IMR-90 (cell line): ENCODE data around the gene PLCB4. TPM values are rescaled to one million over a fixed set of nuclear protein-coding genes. Genes with fewer than 3 reads are reported as not detected.

Experiments
- ATAC-seq: fragments of 200-7000 bp; cut with Tn5 transposase; 2 replicates; pipeline ENCODE4 v1.9.1; 2020; ENCODE audit warnings: low read depth, mild to moderate bottlenecking, moderate library complexity
- BruUV-seq: library from RNA; stranded (reverse); fragments of 400-500 nt; replicated peaks from 2 replicates; lab custom pipeline; 2021; lab: Mats Ljungman, UMichigan
- CTCF ChIA-PET: fragments of 300-600 bp; formaldehyde crosslinking; extraction: SDS; loops from one replicate; lab custom pipeline; 2021; ENCODE audit warnings: antibody characterized with exemption; lab: Yijun Ruan, JAX
- POLR2A ChIA-PET: fragments of 300-600 bp; sonication (Branson Sonifier 250); formaldehyde crosslinking; loops from one replicate; lab custom pipeline; 2022; ENCODE audit warnings: antibody characterized with exemption; ENCODE audit not compliant: unreplicated experiment; lab: Charles Lee
- DNase-seq: peaks from one replicate; pipeline ENCODE4 v3.0.0; 2013
- H2AFZ ChIP-seq: replicated peaks from 2 replicates; pipeline ENCODE3; 2013; ENCODE audit warnings: low read length, mild to moderate bottlenecking; ENCODE audit not compliant: poor library complexity
- H2AK5ac ChIP-seq: 2 replicates; pipeline ENCODE4 v1.6.1; 2013; ENCODE audit warnings: low read depth, low read length, inconsistent platforms
- H2AK9ac ChIP-seq: replicated peaks from 2 replicates; pipeline ENCODE3; 2013; ENCODE audit warnings: mild to moderate bottlenecking, low read depth, low read length, moderate library complexity; ENCODE audit not compliant: poor library complexity
- H2BK120ac ChIP-seq: 2 replicates; pipeline ENCODE4 v1.6.1; 2013; ENCODE audit warnings: low read depth, low read length, inconsistent platforms
- H2BK15ac ChIP-seq: 3 replicates; pipeline ENCODE4 v1.6.1; 2013; ENCODE audit warnings: low read depth, low read length, inconsistent platforms
- H2BK20ac ChIP-seq: 2 replicates; pipeline ENCODE4 v1.6.1; 2013; ENCODE audit warnings: low read depth, mild to moderate bottlenecking, inconsistent platforms, low read length, moderate library complexity
- H2BK5ac ChIP-seq: 2 replicates; pipeline ENCODE4 v1.6.1; 2013; ENCODE audit warnings: mild to moderate bottlenecking, low read depth, low read length, inconsistent platforms; ENCODE audit not compliant: poor library complexity, severe bottlenecking
- H3K14ac ChIP-seq: replicated peaks from 2 replicates; pipeline ENCODE4 v1.6.1; 2013; ENCODE audit warnings: low read depth, low read length, inconsistent platforms
- H3K18ac ChIP-seq: 2 replicates; pipeline ENCODE4 v1.6.1; 2013; ENCODE audit warnings: low read depth, low read length, control low read depth
- H3K23ac ChIP-seq: 2 replicates; pipeline ENCODE4 v1.6.1; 2013; ENCODE audit warnings: low read depth, low read length, inconsistent platforms
- H3K27ac ChIP-seq: 2 replicates; pipeline ENCODE4 v1.5.1; 2013; ENCODE audit warnings: mild to moderate bottlenecking, control low read depth, low read length; ENCODE audit not compliant: insufficient read depth
- H3K27me3 ChIP-seq: 2 replicates; pipeline ENCODE4 v1.6.1; 2013; ENCODE audit warnings: low read length; ENCODE audit not compliant: control insufficient read depth, insufficient read depth
- H3K36me3 ChIP-seq: 2 replicates; pipeline ENCODE4 v1.6.1; 2013; ENCODE audit warnings: low read length, mixed read lengths; ENCODE audit not compliant: control insufficient read depth, insufficient read depth
- H3K4ac ChIP-seq: 2 replicates; pipeline ENCODE4 v1.6.1; 2013; ENCODE audit warnings: low read depth, low read length, inconsistent platforms
- H3K4me1 ChIP-seq: 2 replicates; pipeline ENCODE4 v1.6.1; 2013; ENCODE audit warnings: low read length, mixed read lengths; ENCODE audit not compliant: control insufficient read depth, insufficient read depth
- H3K4me2 ChIP-seq: 2 replicates; pipeline ENCODE4 v1.6.1; 2013; ENCODE audit warnings: low read depth, mild to moderate bottlenecking, control low read depth, low read length, moderate library complexity
- H3K4me3 ChIP-seq: 2 replicates; pipeline ENCODE4 v1.5.1; 2013; ENCODE audit warnings: low read depth, mild to moderate bottlenecking, control low read depth, low read length, moderate library complexity; ENCODE audit not compliant: insufficient read depth
- H3K56ac ChIP-seq: 2 replicates; pipeline ENCODE4 v1.6.1; 2013; ENCODE audit warnings: low read length, inconsistent platforms; ENCODE audit not compliant: insufficient read depth; ENCODE audit errors: extremely low read depth
- H3K79me1 ChIP-seq, 2 experiments: 2 replicates each; pipeline ENCODE4 v1.6.1; 2013; ENCODE audit warnings: low read length in 2 of 2, inconsistent platforms in 1 of 2, low read depth in 1 of 2
- H3K9ac ChIP-seq: 2 replicates; pipeline ENCODE4 v1.6.1; 2013; ENCODE audit warnings: low read depth, low read length, control low read depth
- H3K9me1 ChIP-seq: 2 replicates; pipeline ENCODE4 v1.6.1; 2013; ENCODE audit warnings: low read length, inconsistent platforms; ENCODE audit not compliant: insufficient read depth
- H3K9me3 ChIP-seq: 2 replicates; pipeline ENCODE4 v1.6.1; 2013; ENCODE audit warnings: low read length; ENCODE audit not compliant: control insufficient read depth, insufficient read depth
- H4K20me1 ChIP-seq: 2 replicates; pipeline ENCODE4 v1.6.1; 2013; ENCODE audit warnings: low read length, inconsistent platforms; ENCODE audit not compliant: insufficient read depth
- H4K5ac ChIP-seq: 2 replicates; pipeline ENCODE4 v1.6.1; 2013; ENCODE audit warnings: mild to moderate bottlenecking, low read depth, low read length, control low read depth
- H4K8ac ChIP-seq, 2 experiments: 2 replicates each; pipeline ENCODE4 v1.6.1; 2013; ENCODE audit warnings: low read depth in 2 of 2, low read length in 2 of 2, control low read depth in 1 of 2, inconsistent platforms in 1 of 2
- H4K91ac ChIP-seq: 2 replicates; pipeline ENCODE4 v1.6.1; 2013; ENCODE audit warnings: low read depth, low read length, inconsistent platforms; ENCODE audit not compliant: insufficient read depth
- BHLHE40 ChIP-seq: fragments of 150-350 bp; IDR thresholded peaks from 2 replicates; pipeline ENCODE4 v1.6.1; 2016; ENCODE audit warnings: mild to moderate bottlenecking, low read depth, low read length
- CEBPB ChIP-seq: IDR thresholded peaks from 2 replicates; pipeline ENCODE4 v1.6.1; 2012; ENCODE audit warnings: low read depth, low read length, improper control_type of control experiment
- CHD1 ChIP-seq: IDR thresholded peaks from 2 replicates; pipeline ENCODE4 v1.6.1; 2012; ENCODE audit warnings: low read depth, low read length, improper control_type of control experiment
- MAFK ChIP-seq: IDR thresholded peaks from 2 replicates; pipeline ENCODE4 v1.6.1; 2012; ENCODE audit warnings: low read depth, low read length, improper control_type of control experiment
- MXI1 ChIP-seq: IDR thresholded peaks from 2 replicates; pipeline ENCODE4 v1.6.1; 2012; ENCODE audit warnings: low read depth, mild to moderate bottlenecking, low read length, moderate library complexity, borderline replicate concordance
- NFE2L2 ChIP-seq: fragments of 150-350 bp; IDR thresholded peaks from 2 replicates; pipeline ENCODE4 v1.6.1; 2016; ENCODE audit warnings: low read depth, mild to moderate bottlenecking, low read length
- RAD21 ChIP-seq: IDR thresholded peaks from 2 replicates; pipeline ENCODE4 v1.6.1; 2012; ENCODE audit warnings: low read length, improper control_type of control experiment
- RCOR1 ChIP-seq: IDR thresholded peaks from 2 replicates; pipeline ENCODE4 v1.6.1; 2012; ENCODE audit warnings: mild to moderate bottlenecking, low read length, improper control_type of control experiment; ENCODE audit not compliant: insufficient replicate concordance
- RFX5 ChIP-seq: IDR thresholded peaks from 2 replicates; pipeline ENCODE4 v1.8.0; 2012; ENCODE audit warnings: low read depth, mild to moderate bottlenecking, low read length, moderate library complexity
- SMC3 ChIP-seq: fragments of 150-350 bp; IDR thresholded peaks from 2 replicates; pipeline ENCODE4 v1.6.1; 2016; ENCODE audit warnings: low read depth, mild to moderate bottlenecking, antibody characterized with exemption, low read length, moderate library complexity
- USF2 ChIP-seq: fragments of 150-350 bp; IDR thresholded peaks from 2 replicates; pipeline ENCODE4 v1.6.1; 2017; ENCODE audit warnings: mild to moderate bottlenecking, antibody characterized with exemption, low read length, low read depth
- WGBS, 2 experiments: methylation state at CpG; one replicate each; pipeline versions ENCODE4 v1.1.5 to v1.1.7; 2013; ENCODE audit warnings: missing lambda C conversion rate in 2 of 2; ENCODE audit not compliant: insufficient read length in 1 of 2; ENCODE audit errors: extremely low coverage in 2 of 2; 5-methylcytosine and 5-hydroxymethylcytosine counted together
- dilution Hi-C: fragments of 300-500 bp; cut with HindIII; formaldehyde crosslinking; loops from one replicate; pipeline ENCODE4 v1.14.3; 2018; ENCODE audit warnings: low sequenced_read_pairs; ENCODE audit not compliant: unreplicated experiment
- in situ Hi-C: fragments of 300-500 bp; cut with MboI; formaldehyde crosslinking; loops from 3 replicates; pipeline ENCODE4 v1.14.3; 2019; ENCODE audit warnings: low sequenced_read_pairs, inconsistent platforms, mixed read lengths
- intact Hi-C: fragments of 100-400 bp; cut with micrococcal nuclease; formaldehyde crosslinking; loops from 2 replicates; pipeline ENCODE4 v1.10.0; 2022
- polyA plus RNA-seq, 3 experiments: library from polyadenylated mRNA; depleted of rRNA; stranded (reverse); fragments of >200 nt; gene quantifications; 2 replicates each; pipeline ENCODE4 v1.2.3, GENCODE V29; 2012; ENCODE audit warnings: low replicate concordance in 1 of 3
- total RNA-seq: library from RNA; depleted of rRNA; stranded (reverse); fragments of >200 nt; gene quantifications from 2 replicates; pipeline ENCODE4 v1.2.3, GENCODE V29; 2012
- TF ChIP-seq, protein P1 (sequence below): fragments of 150-350 bp; IDR thresholded peaks from 2 replicates; pipeline ENCODE4 v1.6.1; 2016; ENCODE audit warnings: low read depth, mild to moderate bottlenecking, low read length, moderate library complexity, borderline replicate concordance

PLCB4 gene
- total and polyA plus RNA-seq, 2 of the 4 experiments (the other 2 are of a cell fraction) = 12.5 to 24.0 TPM

GRCh38 chr20:9332791-9333479 lies 264.0 kb downstream of the PLCB4 start:
- Histone ChIP-seq H3K18ac (no peak overlapping the region), H2BK5ac (no peak overlapping the region), H3K9me1 (peaks cover 4% of the 10 kb centered on the region; the same call in 1 of the 2 replicates), H2AK5ac (no peak overlapping the region), H2AK9ac (no peak overlapping the region), H3K56ac (no peak overlapping the region), H4K8ac (no peak overlapping the region), H3K27ac (no peak overlapping the region), H2BK20ac (no peak overlapping the region), H3K4me1 (peaks cover 6% of the 10 kb centered on the region; the same call in 1 of the 2 replicates), H3K79me1 (peaks cover 22 to 54% of the 10 kb centered on the region in 2 experiments; a peak in 3 of 4 replicates), H2BK15ac (no peak overlapping the region), H3K4ac (no peak overlapping the region), H2AFZ (no peak overlapping the region), H4K5ac (no peak overlapping the region), H3K9ac (no peak overlapping the region), H2BK120ac (no peak overlapping the region), H3K4me3 (no peak overlapping the region), H3K36me3 (no peaks in the 10 kb centered on the region), H3K27me3 (no peaks in the 10 kb centered on the region), H3K4me2 (no peak overlapping the region), H4K20me1 (no peaks in the 10 kb centered on the region), H3K9me3 (no peaks in the 10 kb centered on the region), H4K91ac (no peak overlapping the region), H3K14ac (no peak overlapping the region), H3K23ac (no peak overlapping the region)
- dilution Hi-C loops (no loop called here), in situ Hi-C loops (no loop called here), intact Hi-C loops (no loop called here)
- ChIA-PET POLR2A (no interaction called here), CTCF (no interaction called here)
- no TSS peak for BruUV-seq
- WGBS, 2 experiments = no CpG with 5 or more reads among the region's 3 CpGs
- TF ChIP-seq USF2 (no peak), CEBPB (no peak), RCOR1 (no peak), RFX5 (no peak), SMC3 (no peak), MXI1 (no peak), NFE2L2 (no peak), BHLHE40 (no peak), RAD21 (no peak), CHD1 (no peak), MAFK (no peak)
- TF ChIP-seq, protein P1, sequence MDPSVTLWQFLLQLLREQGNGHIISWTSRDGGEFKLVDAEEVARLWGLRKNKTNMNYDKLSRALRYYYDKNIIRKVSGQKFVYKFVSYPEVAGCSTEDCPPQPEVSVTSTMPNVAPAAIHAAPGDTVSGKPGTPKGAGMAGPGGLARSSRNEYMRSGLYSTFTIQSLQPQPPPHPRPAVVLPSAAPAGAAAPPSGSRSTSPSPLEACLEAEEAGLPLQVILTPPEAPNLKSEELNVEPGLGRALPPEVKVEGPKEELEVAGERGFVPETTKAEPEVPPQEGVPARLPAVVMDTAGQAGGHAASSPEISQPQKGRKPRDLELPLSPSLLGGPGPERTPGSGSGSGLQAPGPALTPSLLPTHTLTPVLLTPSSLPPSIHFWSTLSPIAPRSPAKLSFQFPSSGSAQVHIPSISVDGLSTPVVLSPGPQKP = no peak
- DNase-seq (no peak), ATAC-seq (no peak)
